Natural killer cell (primary cell): Measurements from ENCODE around the gene FLT1. TPM values are rescaled to one million over a fixed set of nuclear protein-coding genes. Genes with fewer than 3 reads are reported as not detected.

Experiments
- ATAC-seq, 3 donors: fragments of 150-1000 bp in 2 of 3; fragments of 200-7000 bp in 1 of 3; cut with Tn5 transposase; 1 replicate in 1 of 3; 2 replicates in 2 of 3; pipeline ENCODE4 v1.10.0; 2021; ENCODE audit warnings: mild to moderate bottlenecking in 2 of 3, moderate library complexity in 2 of 3
- DNase-seq, 2 donors: peaks; one replicate each; pipeline versions ENCODE4 v3.0.0 to v3.0.0-alpha.2; 2013 to 2021; ENCODE audit warnings: mixed read lengths in 1 of 2
- H3K27ac ChIP-seq: one replicate; pipeline ENCODE4 v1.5.1; 2013; ENCODE audit warnings: mild to moderate bottlenecking, low read length
- H3K27me3 ChIP-seq: one replicate; pipeline ENCODE4 v1.6.1; 2013; ENCODE audit warnings: low read length; ENCODE audit not compliant: control insufficient read depth, insufficient read depth
- H3K36me3 ChIP-seq: one replicate; pipeline ENCODE4 v1.6.1; 2013; ENCODE audit warnings: low read length; ENCODE audit not compliant: control insufficient read depth, insufficient read depth
- H3K4me1 ChIP-seq: one replicate; pipeline ENCODE4 v1.6.1; 2013; ENCODE audit warnings: low read length; ENCODE audit not compliant: control insufficient read depth, insufficient read depth
- H3K4me3 ChIP-seq: one replicate; pipeline ENCODE4 v1.5.1; 2013; ENCODE audit warnings: low read length
- H3K9me3 ChIP-seq: one replicate; pipeline ENCODE4 v1.6.1; 2013; ENCODE audit warnings: low read length; ENCODE audit not compliant: control insufficient read depth, insufficient read depth
- H3K27ac Mint-ChIP-seq, 2 donors: one replicate each; pipeline ENCODE4 v1.8.0; 2022; ENCODE audit warnings: mild to moderate bottlenecking in 2 of 2, mixed read lengths in 2 of 2, moderate library complexity in 1 of 2
- H3K27me3 Mint-ChIP-seq, 2 donors: one replicate each; pipeline ENCODE4 v1.8.0; 2022; ENCODE audit warnings: low read depth in 2 of 2, mixed read lengths in 2 of 2
- H3K36me3 Mint-ChIP-seq: one replicate; pipeline ENCODE4 v1.8.0; 2022; ENCODE audit warnings: mixed read lengths
- H3K4me1 Mint-ChIP-seq, 2 donors: one replicate each; pipeline ENCODE4 v1.8.0; 2022; ENCODE audit warnings: mixed read lengths in 2 of 2
- H3K4me3 Mint-ChIP-seq: one replicate; pipeline ENCODE4 v1.8.0; 2022; ENCODE audit warnings: mild to moderate bottlenecking, moderate library complexity, mixed read lengths
- H3K9me3 Mint-ChIP-seq, 2 donors: one replicate each; pipeline ENCODE4 v1.8.0; 2022; ENCODE audit warnings: mixed read lengths in 2 of 2
- WGBS: methylation state at CpG from one replicate; pipeline ENCODE4 v1.1.7; 2013; ENCODE audit warnings: missing lambda C conversion rate; ENCODE audit not compliant: insufficient coverage; 5-methylcytosine and 5-hydroxymethylcytosine counted together
- intact Hi-C: fragments of 100-400 bp; cut with micrococcal nuclease; formaldehyde crosslinking; loops from one replicate; pipeline ENCODE4 v1.14.2; 2022
- total RNA-seq, 4 donors: library from RNA; stranded (reverse); fragments of 120-200 nt in 1 of 4; gene quantifications; one replicate each; pipeline versions ENCODE4 v1.2.3 to v1.2.4, GENCODE V29; 2013 to 2022
- TF ChIP-seq, protein P1 (sequence below): fragments of 200-600 bp; IDR thresholded peaks from one replicate; pipeline ENCODE4 v1.8.0; 2022; ENCODE audit warnings: antibody characterized with exemption

Gene FLT1
- total RNA-seq, 3 donors from 2014 or later (not counting 1 experiment from before 2014, with no cell fraction given), result 0.05 to 0.43 (median 0.07) TPM

DNA sequence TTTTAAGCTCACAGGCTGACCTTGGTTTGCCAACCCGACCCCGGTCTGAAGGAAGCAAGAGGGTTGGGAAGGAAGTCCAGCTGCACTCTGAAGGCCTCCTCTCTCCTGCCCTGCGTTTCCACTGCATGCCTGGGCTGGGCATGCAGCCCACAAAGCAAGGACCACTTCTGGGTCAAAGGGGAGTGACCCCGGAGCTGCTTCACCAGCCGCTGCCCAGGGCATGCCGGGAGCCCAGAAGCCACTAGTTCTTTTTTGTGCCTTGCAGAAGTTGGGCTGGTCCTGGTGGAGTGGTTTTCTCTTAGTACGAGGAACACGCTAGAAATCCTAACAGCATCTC lies 166.7 kb downstream of the FLT1 start:
- Mint-ChIP-seq H3K9me3 (no peaks in the 10 kb centered on the region), H3K27me3 (peaks cover 0 to 8% of the 10 kb centered on the region in 2 donors), H3K27ac (no peak overlapping the region), H3K36me3 (no peaks in the 10 kb centered on the region), H3K4me1 (no peaks in the 10 kb centered on the region), H3K4me3 (no peak overlapping the region)
- Histone ChIP-seq H3K9me3 (no peaks in the 10 kb centered on the region), H3K27me3 (no peaks in the 10 kb centered on the region), H3K36me3 (no peaks in the 10 kb centered on the region), H3K4me3 (no peak overlapping the region), H3K27ac (no peak overlapping the region), H3K4me1 (no peaks in the 10 kb centered on the region)
- 88% methylated on average over 6 of the region's 8 CpGs for WGBS
- no peak for DNase-seq
- intact Hi-C loops, result no loop called here
- no peak for ATAC-seq
- TF ChIP-seq, protein P1, sequence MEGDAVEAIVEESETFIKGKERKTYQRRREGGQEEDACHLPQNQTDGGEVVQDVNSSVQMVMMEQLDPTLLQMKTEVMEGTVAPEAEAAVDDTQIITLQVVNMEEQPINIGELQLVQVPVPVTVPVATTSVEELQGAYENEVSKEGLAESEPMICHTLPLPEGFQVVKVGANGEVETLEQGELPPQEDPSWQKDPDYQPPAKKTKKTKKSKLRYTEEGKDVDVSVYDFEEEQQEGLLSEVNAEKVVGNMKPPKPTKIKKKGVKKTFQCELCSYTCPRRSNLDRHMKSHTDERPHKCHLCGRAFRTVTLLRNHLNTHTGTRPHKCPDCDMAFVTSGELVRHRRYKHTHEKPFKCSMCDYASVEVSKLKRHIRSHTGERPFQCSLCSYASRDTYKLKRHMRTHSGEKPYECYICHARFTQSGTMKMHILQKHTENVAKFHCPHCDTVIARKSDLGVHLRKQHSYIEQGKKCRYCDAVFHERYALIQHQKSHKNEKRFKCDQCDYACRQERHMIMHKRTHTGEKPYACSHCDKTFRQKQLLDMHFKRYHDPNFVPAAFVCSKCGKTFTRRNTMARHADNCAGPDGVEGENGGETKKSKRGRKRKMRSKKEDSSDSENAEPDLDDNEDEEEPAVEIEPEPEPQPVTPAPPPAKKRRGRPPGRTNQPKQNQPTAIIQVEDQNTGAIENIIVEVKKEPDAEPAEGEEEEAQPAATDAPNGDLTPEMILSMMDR, result no peak

DNA sequence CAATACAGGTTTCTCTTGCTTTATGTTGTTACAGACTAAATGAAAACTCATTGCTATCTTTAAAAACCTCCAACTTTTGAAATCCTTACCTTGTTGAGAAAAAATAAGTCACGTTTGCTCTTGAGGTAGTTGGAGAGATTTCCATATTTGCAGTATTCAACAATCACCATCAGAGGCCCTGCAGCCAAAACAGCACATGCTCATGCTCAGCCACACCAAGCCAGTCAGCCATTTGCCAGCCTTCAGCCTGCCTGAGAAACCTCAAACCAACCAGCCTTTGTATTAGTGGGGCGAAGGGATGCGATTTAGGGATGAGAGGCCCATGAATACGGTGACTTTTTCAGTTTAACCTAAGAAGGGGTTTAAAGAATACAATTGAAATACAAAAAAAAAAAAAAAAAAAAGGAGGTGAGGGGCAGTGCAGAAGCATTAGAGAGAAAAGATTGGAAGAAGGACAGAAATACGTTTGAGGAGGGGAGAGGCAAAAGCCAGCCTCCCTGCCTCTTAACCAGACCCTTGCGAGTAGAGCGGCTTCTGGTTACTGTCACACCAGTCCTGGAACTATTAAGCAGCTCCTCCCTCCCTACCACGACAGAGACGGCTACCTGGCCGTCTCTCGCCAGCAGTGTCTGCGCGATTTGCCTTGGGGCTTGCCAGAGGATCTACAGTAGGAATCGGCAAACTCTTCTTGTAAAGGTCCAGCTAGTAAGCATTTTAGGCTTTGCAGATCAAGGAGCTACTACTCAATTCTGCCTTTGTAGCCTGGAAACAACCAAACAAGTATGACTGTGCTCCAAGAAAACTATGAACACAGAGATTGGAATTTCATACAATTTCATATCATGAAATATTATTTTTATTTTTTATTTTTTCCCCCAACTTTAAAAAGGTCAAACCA lies 167.3 kb downstream of the FLT1 start:
- Mint-ChIP-seq H3K27me3 (peaks cover 0 to 8% of the 10 kb centered on the region in 2 donors), H3K9me3 (no peaks in the 10 kb centered on the region), H3K36me3 (no peaks in the 10 kb centered on the region), H3K4me3 (no peak overlapping the region), H3K4me1 (no peaks in the 10 kb centered on the region), H3K27ac (no peak overlapping the region)
- 95% methylated on average over 12 of the region's 14 CpGs for WGBS
- Histone ChIP-seq H3K9me3 (no peaks in the 10 kb centered on the region), H3K27ac (no peak overlapping the region), H3K36me3 (no peaks in the 10 kb centered on the region), H3K4me3 (no peak overlapping the region), H3K27me3 (no peaks in the 10 kb centered on the region), H3K4me1 (no peaks in the 10 kb centered on the region)
- intact Hi-C loops, result no loop called here
- ATAC-seq (no peak), DNase-seq (no peak)
- TF ChIP-seq, protein P1, result no peak

DNA sequence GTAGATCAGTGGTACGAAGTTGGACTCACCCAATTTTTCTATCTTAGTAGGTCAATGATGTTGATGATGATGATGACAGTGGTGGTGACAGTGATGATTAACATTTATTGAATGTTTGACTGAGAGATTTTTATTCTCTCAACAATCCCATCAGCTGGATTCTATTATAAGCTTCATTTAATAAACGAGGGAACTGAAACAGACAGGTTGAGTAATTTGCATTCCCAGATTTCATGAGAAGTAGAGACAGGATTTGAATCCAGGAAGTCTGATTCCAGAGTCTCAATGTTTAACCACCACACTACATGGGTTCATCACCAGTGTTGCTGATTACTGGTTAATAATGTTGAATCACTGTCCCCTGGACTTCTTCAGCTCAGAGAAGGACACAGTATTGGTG lies 168.9 kb downstream of the FLT1 start:
- intact Hi-C loops, result no loop called here
- WGBS, result no CpG with 5 or more reads among the region's 2 CpGs
- H3K27ac ChIP-seq, result no peak overlapping the region

More for the DNA sequence above, 168.9 kb downstream of the FLT1 start:
- DNase-seq (no peak), ATAC-seq (no peak)
- Histone ChIP-seq H3K9me3 (no peaks in the 10 kb centered on the region), H3K36me3 (no peaks in the 10 kb centered on the region), H3K4me3 (no peak overlapping the region), H3K4me1 (no peaks in the 10 kb centered on the region), H3K27me3 (no peaks in the 10 kb centered on the region)
- no peak overlapping the region for H3K4me3 Mint-ChIP-seq
- TF ChIP-seq, protein P1, result no peak
- H3K4me1 Mint-ChIP-seq, result no peaks in the 10 kb centered on the region
- H3K27ac Mint-ChIP-seq, result no peak overlapping the region
- no peaks in the 10 kb centered on the region for H3K9me3 Mint-ChIP-seq
- no peaks in the 10 kb centered on the region for H3K36me3 Mint-ChIP-seq
- H3K27me3 Mint-ChIP-seq, result peaks cover 0 to 8% of the 10 kb centered on the region in 2 donors
